Neural progenitor cell (in vitro differentiated cells): ENCODE measurements around the gene TMEM147. TPM values are rescaled to one million over a fixed set of nuclear protein-coding genes. Genes with fewer than 3 reads are reported as not detected.
"Not testable (repeated sequence)": the region's sequence is repeated elsewhere in the genome, so short reads cannot be mapped to it uniquely, and the experiment has no call there.

Experiments used
- DNase-seq: peaks from one replicate; pipeline ENCODE4 v3.0.0-alpha.2; 2016; ENCODE audit warnings: low spot score
- H2AFZ ChIP-seq: fragments of 200-600 bp; sonication (generic); replicated peaks from 2 replicates; pipeline ENCODE4 v1.6.1; 2016; ENCODE audit warnings: antibody characterized with exemption
- H3F3A ChIP-seq: fragments of 200-600 bp; sonication (generic); 2 replicates; pipeline ENCODE4 v1.6.1; 2016; ENCODE audit warnings: antibody characterized with exemption, low read depth
- H3K27ac ChIP-seq: fragments of 200-600 bp; sonication (generic); 2 replicates; pipeline ENCODE4 v1.5.1; 2016; ENCODE audit warnings: mild to moderate bottlenecking
- H3K27me3 ChIP-seq: fragments of 200-600 bp; sonication (generic); 2 replicates; pipeline ENCODE4 v1.6.1; 2016; ENCODE audit warnings: mild to moderate bottlenecking, moderate library complexity
- H3K36me3 ChIP-seq: fragments of 200-600 bp; sonication (generic); 2 replicates; pipeline ENCODE4 v1.5.1; 2016
- H3K4me1 ChIP-seq: fragments of 200-600 bp; sonication (generic); 2 replicates; pipeline ENCODE4 v1.6.1; 2016; ENCODE audit warnings: mixed run types
- H3K4me2 ChIP-seq: fragments of 200-600 bp; sonication (generic); 2 replicates; pipeline ENCODE4 v1.6.1; 2016
- H3K4me3 ChIP-seq: fragments of 200-600 bp; sonication (generic); 2 replicates; pipeline ENCODE4 v1.5.1; 2016
- H3K79me2 ChIP-seq: fragments of 200-600 bp; sonication (generic); 2 replicates; pipeline ENCODE4 v1.6.1; 2016; ENCODE audit warnings: low read depth
- H3K9ac ChIP-seq: fragments of 200-600 bp; sonication (generic); 2 replicates; pipeline ENCODE4 v1.6.1; 2016
- H3K9me3 ChIP-seq: fragments of 200-600 bp; sonication (generic); 2 replicates; pipeline ENCODE4 v1.5.1; 2016; ENCODE audit warnings: low read depth
- H4K20me1 ChIP-seq: fragments of 200-600 bp; sonication (generic); 2 replicates; pipeline ENCODE4 v1.6.1; 2016; ENCODE audit warnings: low read depth
- H3K27ac Mint-ChIP-seq: 3 replicates; pipeline ENCODE4 v1.8.0; 2021; ENCODE audit warnings: mixed read lengths
- H3K27me3 Mint-ChIP-seq: 2 replicates; pipeline ENCODE4 v1.8.0; 2022; ENCODE audit warnings: low read depth, mild to moderate bottlenecking, inconsistent platforms, moderate library complexity, mixed read lengths; ENCODE audit not compliant: insufficient read depth
- H3K36me3 Mint-ChIP-seq: 3 replicates; pipeline ENCODE4 v1.8.0; 2021; ENCODE audit warnings: mixed read lengths
- H3K4me1 Mint-ChIP-seq: 3 replicates; pipeline ENCODE4 v1.8.0; 2021; ENCODE audit warnings: mixed read lengths
- H3K4me3 Mint-ChIP-seq: 3 replicates; pipeline ENCODE4 v1.8.0; 2021; ENCODE audit warnings: mild to moderate bottlenecking, moderate library complexity, mixed read lengths
- H3K9me3 Mint-ChIP-seq: 3 replicates; pipeline ENCODE4 v1.8.0; 2020; ENCODE audit warnings: mixed read lengths
- EZH2 ChIP-seq: fragments of 200-600 bp; sonication (generic); IDR thresholded peaks from 2 replicates; pipeline ENCODE4 v1.6.1; 2017; ENCODE audit warnings: antibody characterized with exemption, mild to moderate bottlenecking, moderate library complexity
- EZH2phosphoT487 ChIP-seq: fragments of 200-600 bp; sonication (generic); IDR thresholded peaks from 2 replicates; pipeline ENCODE4 v1.6.1; 2017; ENCODE audit warnings: antibody characterized with exemption
- total RNA-seq: library from RNA; depleted of rRNA; stranded (reverse); fragments of >200 nt; gene quantifications from 2 replicates; pipeline ENCODE4 v1.2.3, GENCODE V29; 2015; ENCODE audit warnings: low replicate concordance
- TF ChIP-seq, protein P1 (sequence below): fragments of 200-600 bp; sonication (generic); IDR thresholded peaks from 2 replicates; pipeline ENCODE4 v1.5.1; 2017; ENCODE audit warnings: antibody characterized with exemption, mild to moderate bottlenecking

The TMEM147 gene
- total RNA-seq, 1 donor from 2014 or later = 57.8 TPM

DNA sequence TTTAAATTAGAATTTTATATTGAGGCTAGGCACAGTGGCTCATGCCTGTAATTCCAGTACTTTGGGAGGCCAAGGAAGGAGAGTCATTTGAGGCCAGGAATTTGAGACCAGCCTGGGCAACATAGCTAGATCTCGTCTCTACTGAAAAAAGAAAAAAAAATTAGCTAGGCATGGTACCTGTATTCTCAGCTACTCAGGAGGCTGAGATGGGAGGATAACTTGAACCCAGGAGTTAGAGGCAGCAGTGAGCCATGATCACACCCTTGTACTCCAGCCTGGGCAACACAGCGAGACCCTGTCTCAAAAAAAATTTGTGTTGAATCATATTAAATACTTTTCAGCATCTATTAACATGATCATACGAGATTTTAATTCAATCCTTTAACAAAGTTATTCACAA is 45.4 kb downstream of the TMEM147 start:
- H3K4me2 ChIP-seq = no peak overlapping the region
- Mint-ChIP-seq H3K36me3 (no peaks in the 10 kb centered on the region), H3K4me3 (no peak overlapping the region), H3K27me3 (peaks cover 9% of the 10 kb centered on the region), H3K9me3 (peaks cover 3% of the 10 kb centered on the region), H3K27ac (no peak overlapping the region), H3K4me1 (peaks cover 11% of the 10 kb centered on the region)
- TF ChIP-seq EZH2 = no peak
- TF ChIP-seq, protein P1, sequence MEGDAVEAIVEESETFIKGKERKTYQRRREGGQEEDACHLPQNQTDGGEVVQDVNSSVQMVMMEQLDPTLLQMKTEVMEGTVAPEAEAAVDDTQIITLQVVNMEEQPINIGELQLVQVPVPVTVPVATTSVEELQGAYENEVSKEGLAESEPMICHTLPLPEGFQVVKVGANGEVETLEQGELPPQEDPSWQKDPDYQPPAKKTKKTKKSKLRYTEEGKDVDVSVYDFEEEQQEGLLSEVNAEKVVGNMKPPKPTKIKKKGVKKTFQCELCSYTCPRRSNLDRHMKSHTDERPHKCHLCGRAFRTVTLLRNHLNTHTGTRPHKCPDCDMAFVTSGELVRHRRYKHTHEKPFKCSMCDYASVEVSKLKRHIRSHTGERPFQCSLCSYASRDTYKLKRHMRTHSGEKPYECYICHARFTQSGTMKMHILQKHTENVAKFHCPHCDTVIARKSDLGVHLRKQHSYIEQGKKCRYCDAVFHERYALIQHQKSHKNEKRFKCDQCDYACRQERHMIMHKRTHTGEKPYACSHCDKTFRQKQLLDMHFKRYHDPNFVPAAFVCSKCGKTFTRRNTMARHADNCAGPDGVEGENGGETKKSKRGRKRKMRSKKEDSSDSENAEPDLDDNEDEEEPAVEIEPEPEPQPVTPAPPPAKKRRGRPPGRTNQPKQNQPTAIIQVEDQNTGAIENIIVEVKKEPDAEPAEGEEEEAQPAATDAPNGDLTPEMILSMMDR = no peak
- TF ChIP-seq EZH2phosphoT487 = no peak
- no peak overlapping the region for H3K27ac ChIP-seq
- H2AFZ ChIP-seq = no peak overlapping the region
- H3K4me3 ChIP-seq = no peak overlapping the region
- H3K36me3 ChIP-seq = no peaks in the 10 kb centered on the region
- no peaks in the 10 kb centered on the region for H3K27me3 ChIP-seq
- H3K9ac ChIP-seq = no peak overlapping the region
- H3K9me3 ChIP-seq = no peaks in the 10 kb centered on the region
- no peaks in the 10 kb centered on the region for H3K4me1 ChIP-seq
- DNase-seq = no peak
- no peaks in the 10 kb centered on the region for H4K20me1 ChIP-seq
- H3K79me2 ChIP-seq = no peaks in the 10 kb centered on the region
- H3F3A ChIP-seq = no peaks in the 10 kb centered on the region

DNA sequence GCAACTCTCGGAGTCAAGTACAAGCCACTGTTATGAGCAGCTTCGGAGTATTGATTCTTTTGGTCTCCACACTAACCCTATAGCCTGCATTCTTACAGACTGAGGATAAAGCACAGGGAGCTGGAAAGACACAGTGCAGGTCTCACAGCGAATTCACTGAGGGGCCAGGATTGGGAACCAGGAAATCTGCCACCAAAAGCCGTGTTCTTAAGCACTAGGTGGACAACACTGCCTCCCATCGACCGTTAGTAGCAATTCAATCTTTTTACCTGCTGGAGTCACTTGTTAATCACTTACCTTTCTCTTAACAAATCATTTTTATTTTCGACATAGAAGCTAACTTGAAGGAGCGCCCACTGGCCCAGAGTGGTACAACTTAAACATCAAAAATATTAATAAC is 46.8 kb downstream of the TMEM147 start:
- peak overlapping the region; percentile 27 for H2AFZ ChIP-seq
- H3K4me3 ChIP-seq = no peak overlapping the region
- no peak overlapping the region for H3K27ac ChIP-seq
- H3K4me2 ChIP-seq = no peak overlapping the region
- no peak overlapping the region for H3K9ac ChIP-seq
- H3K4me1 ChIP-seq = no peaks in the 10 kb centered on the region
- H3K36me3 ChIP-seq = no peaks in the 10 kb centered on the region
- TF ChIP-seq, protein P1 = peak; percentile 73
- TF ChIP-seq EZH2phosphoT487 (no peak), EZH2 (no peak)
- H4K20me1 ChIP-seq = no peaks in the 10 kb centered on the region
- no peaks in the 10 kb centered on the region for H3K27me3 ChIP-seq
- DNase-seq = peak; percentile 76
- no peak overlapping the region for H3K27ac Mint-ChIP-seq
- H3K9me3 Mint-ChIP-seq = no peaks in the 10 kb centered on the region
- H3K36me3 Mint-ChIP-seq = no peaks in the 10 kb centered on the region
- H3K9me3 ChIP-seq = no peaks in the 10 kb centered on the region
- H3K79me2 ChIP-seq = no peaks in the 10 kb centered on the region
- peaks cover 9% of the 10 kb centered on the region for H3K27me3 Mint-ChIP-seq
- peaks cover 5% of the 10 kb centered on the region for H3K4me1 Mint-ChIP-seq
- no peak overlapping the region for H3K4me3 Mint-ChIP-seq
- no peaks in the 10 kb centered on the region for H3F3A ChIP-seq

DNA sequence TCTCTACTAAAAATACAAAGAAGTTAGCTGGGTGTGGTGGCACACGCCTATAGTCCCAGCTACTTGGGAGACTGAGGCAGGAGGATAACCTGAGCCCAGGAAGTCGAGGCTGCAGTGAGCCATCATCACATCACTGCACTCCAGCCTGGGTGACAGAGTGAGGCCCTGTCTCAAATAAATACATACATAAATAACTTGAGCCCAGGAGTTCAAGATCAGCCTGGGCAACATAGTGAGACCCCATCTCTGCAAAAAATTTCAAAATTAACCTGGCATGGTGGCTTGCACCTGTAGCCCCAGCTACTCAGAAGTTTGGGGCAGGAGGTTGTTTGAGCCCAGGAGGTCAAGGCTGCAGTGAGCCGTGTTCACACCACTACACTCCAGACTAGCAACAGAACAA is 49.6 kb downstream of the TMEM147 start:
- not testable (repeated sequence) for H3K36me3 ChIP-seq, H3K4me1 Mint-ChIP-seq, H2AFZ ChIP-seq, DNase-seq, H3F3A ChIP-seq, H3K27ac Mint-ChIP-seq, H3K4me2 ChIP-seq, H3K9me3 ChIP-seq, H3K27me3 ChIP-seq, H3K9me3 Mint-ChIP-seq, H4K20me1 ChIP-seq, H3K27ac ChIP-seq, H3K4me3 Mint-ChIP-seq, H3K4me3 ChIP-seq, H3K27me3 Mint-ChIP-seq, H3K9ac ChIP-seq, H3K79me2 ChIP-seq, H3K4me1 ChIP-seq, H3K36me3 Mint-ChIP-seq

DNA sequence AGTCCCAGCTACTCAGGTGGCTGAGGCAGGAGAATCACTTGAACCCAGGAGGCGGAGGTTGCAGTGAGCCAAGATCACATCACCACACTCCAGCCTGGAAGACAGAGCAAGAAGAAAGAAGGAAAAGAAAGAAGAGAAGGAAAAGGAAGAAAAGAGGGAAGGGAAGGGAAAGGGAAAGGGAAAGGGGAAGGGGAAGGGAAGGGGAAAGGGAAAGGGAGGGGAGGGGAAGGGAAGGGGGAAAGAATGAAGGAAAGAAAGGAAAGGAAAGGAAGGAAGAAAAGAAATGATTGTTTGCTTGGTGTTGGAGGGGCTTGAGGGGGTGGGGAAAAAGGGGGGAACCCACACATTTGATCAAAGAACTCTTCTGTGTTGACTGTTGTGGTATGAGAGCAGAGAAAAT is 50.5 kb downstream of the TMEM147 start:
- H3K4me1 ChIP-seq = no peaks in the 10 kb centered on the region
- no peaks in the 10 kb centered on the region for H3K36me3 ChIP-seq
- H3K9ac ChIP-seq = no peak overlapping the region
- H3K27me3 Mint-ChIP-seq = peaks cover 9% of the 10 kb centered on the region
- DNase-seq = no peak
- no peaks in the 10 kb centered on the region for H3K4me1 Mint-ChIP-seq
- H3K9me3 ChIP-seq = no peaks in the 10 kb centered on the region
- no peaks in the 10 kb centered on the region for H4K20me1 ChIP-seq
- TF ChIP-seq EZH2 (no peak), EZH2phosphoT487 (no peak)
- TF ChIP-seq, protein P1 = no peak
- H2AFZ ChIP-seq = no peak overlapping the region
- peaks cover 9% of the 10 kb centered on the region for H3K27me3 ChIP-seq
- no peak overlapping the region for H3K27ac Mint-ChIP-seq
- H3F3A ChIP-seq = no peaks in the 10 kb centered on the region
- H3K4me2 ChIP-seq = no peak overlapping the region
- no peak overlapping the region for H3K4me3 Mint-ChIP-seq
- no peaks in the 10 kb centered on the region for H3K9me3 Mint-ChIP-seq
- H3K36me3 Mint-ChIP-seq = no peaks in the 10 kb centered on the region
- no peaks in the 10 kb centered on the region for H3K79me2 ChIP-seq
- no peak overlapping the region for H3K27ac ChIP-seq
- no peak overlapping the region for H3K4me3 ChIP-seq
